ENCODE data around the gene TMEM33. TPM values are rescaled to one million over a fixed set of nuclear protein-coding genes. Genes with fewer than 3 reads are reported as not detected.

The TMEM33 gene
- polyA plus RNA-seq, 1 of the 3 experiments (the other 2 are of a cell fraction) = 31.2 TPM

DNA sequence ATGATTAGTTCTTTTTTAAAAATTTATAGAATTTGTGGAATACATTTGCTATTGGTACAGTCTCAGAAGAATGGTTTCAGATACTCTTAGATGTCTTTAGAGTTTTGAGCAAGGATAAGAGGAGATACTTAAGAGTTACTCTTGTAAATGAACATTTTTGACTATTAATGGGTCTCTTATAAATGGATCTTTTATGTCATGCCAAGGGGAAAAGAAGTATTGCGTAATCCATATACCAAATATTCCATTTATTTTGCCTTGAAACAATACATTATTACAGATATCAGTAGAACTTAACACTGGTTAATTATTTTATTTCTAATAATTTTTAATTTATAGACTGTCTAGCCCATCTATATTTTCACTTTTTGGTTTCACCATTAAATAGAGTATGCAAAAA lies 29.2 kb downstream of the TMEM33 start:
- no peaks in the 10 kb centered on the region for H4K20me1 ChIP-seq (ENCODE audit: insufficient read depth)
- peaks cover 3 to 5% of the 10 kb centered on the region in 2 experiments for H3K36me3 ChIP-seq (replicated peaks in 1 of 2; ENCODE audit: control insufficient read depth in 1 of 2, insufficient read depth in 2 of 2, low read length in 1 of 2)
- H3K4me1 ChIP-seq (ENCODE audit: control insufficient read depth in 1 of 2, insufficient read depth in 2 of 2, low read depth in 1 of 2, low read length in 1 of 2) = no peaks in the 10 kb centered on the region
- peaks cover 5% of the 10 kb centered on the region for H3F3A ChIP-seq (replicated peaks; ENCODE audit: insufficient read depth)
- H3K9me2 ChIP-seq = no peaks in the 10 kb centered on the region
- H3K27ac ChIP-seq (ENCODE audit: low read depth in 2 of 2, low read length in 1 of 2) = no peak overlapping the region
- ChIA-PET CTCF (interaction anchor here (1.0 to 1.6 kb wide), 5 partner anchors 12 to 77 kb away, joined by 3 to 9 read pairs (median 4); no protein-coding TSS in a partner anchor), POLR2A (no interaction called here)
- TF ChIP-seq, protein P1, sequence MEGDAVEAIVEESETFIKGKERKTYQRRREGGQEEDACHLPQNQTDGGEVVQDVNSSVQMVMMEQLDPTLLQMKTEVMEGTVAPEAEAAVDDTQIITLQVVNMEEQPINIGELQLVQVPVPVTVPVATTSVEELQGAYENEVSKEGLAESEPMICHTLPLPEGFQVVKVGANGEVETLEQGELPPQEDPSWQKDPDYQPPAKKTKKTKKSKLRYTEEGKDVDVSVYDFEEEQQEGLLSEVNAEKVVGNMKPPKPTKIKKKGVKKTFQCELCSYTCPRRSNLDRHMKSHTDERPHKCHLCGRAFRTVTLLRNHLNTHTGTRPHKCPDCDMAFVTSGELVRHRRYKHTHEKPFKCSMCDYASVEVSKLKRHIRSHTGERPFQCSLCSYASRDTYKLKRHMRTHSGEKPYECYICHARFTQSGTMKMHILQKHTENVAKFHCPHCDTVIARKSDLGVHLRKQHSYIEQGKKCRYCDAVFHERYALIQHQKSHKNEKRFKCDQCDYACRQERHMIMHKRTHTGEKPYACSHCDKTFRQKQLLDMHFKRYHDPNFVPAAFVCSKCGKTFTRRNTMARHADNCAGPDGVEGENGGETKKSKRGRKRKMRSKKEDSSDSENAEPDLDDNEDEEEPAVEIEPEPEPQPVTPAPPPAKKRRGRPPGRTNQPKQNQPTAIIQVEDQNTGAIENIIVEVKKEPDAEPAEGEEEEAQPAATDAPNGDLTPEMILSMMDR (IDR thresholded peaks at IDR 0.05) = no peak
- TF ChIP-seq ELF1 (IDR thresholded peaks at IDR 0.05) (no peak), GATA2 (CRISPR knock-in tag; IDR thresholded peaks at IDR 0.05) (no peak), MXI1 (IDR thresholded peaks at IDR 0.05; ENCODE audit: low read depth, low read length) (no peak), YY1 (IDR thresholded peaks at IDR 0.05; ENCODE audit: low read depth) (no peak), SMC3 (IDR thresholded peaks at IDR 0.05; ENCODE audit: low read depth, low read length) (no peak), POLR2AphosphoS5 (IDR thresholded peaks at IDR 0.05; ENCODE audit: low read depth, low read length) (no peak), FOXM1 (IDR thresholded peaks at IDR 0.05; ENCODE audit: low read depth) (no peak), GABPA (IDR thresholded peaks at IDR 0.05; ENCODE audit: low read depth) (no peak), RXRA (IDR thresholded peaks at IDR 0.05; ENCODE audit: borderline replicate concordance, low read depth) (no peak), FOSL2 (IDR thresholded peaks at IDR 0.05; ENCODE audit: borderline replicate concordance, low read depth) (no peak)
- TF ChIP-seq, protein P2, sequence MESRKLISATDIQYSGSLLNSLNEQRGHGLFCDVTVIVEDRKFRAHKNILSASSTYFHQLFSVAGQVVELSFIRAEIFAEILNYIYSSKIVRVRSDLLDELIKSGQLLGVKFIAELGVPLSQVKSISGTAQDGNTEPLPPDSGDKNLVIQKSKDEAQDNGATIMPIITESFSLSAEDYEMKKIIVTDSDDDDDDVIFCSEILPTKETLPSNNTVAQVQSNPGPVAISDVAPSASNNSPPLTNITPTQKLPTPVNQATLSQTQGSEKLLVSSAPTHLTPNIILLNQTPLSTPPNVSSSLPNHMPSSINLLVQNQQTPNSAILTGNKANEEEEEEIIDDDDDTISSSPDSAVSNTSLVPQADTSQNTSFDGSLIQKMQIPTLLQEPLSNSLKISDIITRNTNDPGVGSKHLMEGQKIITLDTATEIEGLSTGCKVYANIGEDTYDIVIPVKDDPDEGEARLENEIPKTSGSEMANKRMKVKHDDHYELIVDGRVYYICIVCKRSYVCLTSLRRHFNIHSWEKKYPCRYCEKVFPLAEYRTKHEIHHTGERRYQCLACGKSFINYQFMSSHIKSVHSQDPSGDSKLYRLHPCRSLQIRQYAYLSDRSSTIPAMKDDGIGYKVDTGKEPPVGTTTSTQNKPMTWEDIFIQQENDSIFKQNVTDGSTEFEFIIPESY (IDR thresholded peaks at IDR 0.05; ENCODE audit: borderline replicate concordance, low read depth) = no peak
- WGBS (ENCODE audit: low lambda C conversion rate) = 93% methylated on average over 1 of the region's 1 CpG
- H3K79me2 ChIP-seq (ENCODE audit: insufficient read depth) = no peaks in the 10 kb centered on the region
- H3K9me3 ChIP-seq = no peaks in the 10 kb centered on the region
- H3K4me2 ChIP-seq = no peak overlapping the region
- no peak for DNase-seq
- no peak overlapping the region for H2AFZ ChIP-seq (ENCODE audit: low read depth)
- no peak overlapping the region for H3K9ac ChIP-seq
- no peaks in the 10 kb centered on the region for H3K27me3 ChIP-seq (ENCODE audit: insufficient read depth)
- H3K4me3 ChIP-seq (ENCODE audit: low read depth in 2 of 2, low read length in 1 of 2) = no peak overlapping the region

DNA sequence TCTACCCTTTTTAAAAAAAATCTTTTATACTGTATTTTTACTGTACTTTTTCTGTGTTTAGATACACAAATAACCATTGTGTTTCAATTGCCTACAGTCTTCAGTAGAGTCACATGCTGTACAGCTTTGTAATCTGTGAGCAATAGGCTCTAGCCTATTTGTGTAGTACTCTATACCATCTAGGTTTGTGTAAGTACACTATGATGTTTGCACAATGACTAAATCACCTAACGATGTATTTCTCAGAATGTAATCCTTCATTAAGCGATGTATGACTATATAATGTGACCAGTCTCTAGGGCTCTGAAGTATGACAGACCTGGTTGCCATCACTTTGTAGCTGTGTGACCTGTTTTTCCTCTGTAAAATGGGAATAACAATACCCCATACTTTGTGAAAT lies 32.2 kb downstream of the TMEM33 start:
- no peak overlapping the region for H3K27ac ChIP-seq (ENCODE audit: low read depth in 2 of 2, low read length in 1 of 2)
- no peak overlapping the region for H3K4me2 ChIP-seq
- no peak overlapping the region for H2AFZ ChIP-seq (ENCODE audit: low read depth)
- H3K79me2 ChIP-seq (ENCODE audit: insufficient read depth) = no peaks in the 10 kb centered on the region
- no peaks in the 10 kb centered on the region for H3K36me3 ChIP-seq (replicated peaks in 1 of 2; ENCODE audit: control insufficient read depth in 1 of 2, insufficient read depth in 2 of 2, low read length in 1 of 2)
- H3K9me2 ChIP-seq = no peaks in the 10 kb centered on the region
- H3K9ac ChIP-seq = no peak overlapping the region
- H3K27me3 ChIP-seq (ENCODE audit: insufficient read depth) = no peaks in the 10 kb centered on the region
- H3K4me3 ChIP-seq (ENCODE audit: low read depth in 2 of 2, low read length in 1 of 2) = no peak overlapping the region
- DNase-seq = no peak
- TF ChIP-seq, protein P1 (IDR thresholded peaks at IDR 0.05) = no peak
- H3K9me3 ChIP-seq = no peaks in the 10 kb centered on the region
- ChIA-PET POLR2A (interaction anchor here (0.6 kb wide), 1 partner anchor 270 kb away, joined by 3 read pairs; no protein-coding TSS in a partner anchor), CTCF (interaction anchor here (0.7 to 2.5 kb wide), 6 partner anchors 10 to 686 kb away, joined by 3 to 14 read pairs (median 4); partner anchors contain the start of gene SLC30A9)
- 95% methylated on average over 2 of the region's 2 CpGs for WGBS (ENCODE audit: low lambda C conversion rate)
- no peaks in the 10 kb centered on the region for H3K4me1 ChIP-seq (ENCODE audit: control insufficient read depth in 1 of 2, insufficient read depth in 2 of 2, low read depth in 1 of 2, low read length in 1 of 2)
- peaks cover under 1% of the 10 kb centered on the region for H3F3A ChIP-seq (replicated peaks; ENCODE audit: insufficient read depth)
- H4K20me1 ChIP-seq (ENCODE audit: insufficient read depth) = no peaks in the 10 kb centered on the region
